LNCaP clone FGC (cell line): ENCODE data around the gene CCDC83.
"Not testable (repeated sequence)": the region's sequence is repeated elsewhere in the genome, so short reads cannot be mapped to it uniquely, and the experiment has no call there.

ENCODE experiments used
- DNase-seq: peaks from one replicate; pipeline ENCODE4 v3.0.0-alpha.2; 2011; ENCODE audit warnings: low read depth
- H3K4me3 ChIP-seq: 2 replicates; pipeline ENCODE4 v1.5.1; 2011; ENCODE audit warnings: mild to moderate bottlenecking, low read depth, low read length, control low read depth
- CTCF ChIP-seq: IDR thresholded peaks from 2 replicates; pipeline ENCODE4 v1.5.1; 2012; ENCODE audit warnings: mild to moderate bottlenecking; ENCODE audit not compliant: control insufficient read depth, insufficient read depth; ENCODE audit errors: extremely low read depth

CCDC83 gene

GRCh38 chr11:85914425-85914824 is 59.2 kb downstream of the CCDC83 start:
- DNase-seq: no peak
- H3K4me3 ChIP-seq: no peak overlapping the region
- TF ChIP-seq CTCF: no peak

- no peak for DNase-seq
- no peak overlapping the region for H3K4me3 ChIP-seq
- TF ChIP-seq CTCF: no peak
Observed at GRCh38 chr11:85918910-85919794, 64.0 kb downstream of the CCDC83 start.

- no peak overlapping the region for H3K4me3 ChIP-seq
- TF ChIP-seq CTCF: no peak
- no peak for DNase-seq
Observed at GRCh38 chr11:85922367-85922766, 67.2 kb downstream of the CCDC83 start.

GRCh38 chr11:85923455-85923854 is 68.3 kb downstream of the CCDC83 start:
- no peak for TF ChIP-seq CTCF
- no peak overlapping the region for H3K4me3 ChIP-seq

GRCh38 chr11:85926653-85927214 is 71.6 kb downstream of the CCDC83 start:
- H3K4me3 ChIP-seq, DNase-seq: not testable (repeated sequence)

More at GRCh38 chr11:85923455-85923854, 68.3 kb downstream of the CCDC83 start:
- no peak for DNase-seq

- H3K4me3 ChIP-seq: no peak overlapping the region
- DNase-seq: no peak
- no peak for TF ChIP-seq CTCF
Observed at GRCh38 chr11:85930879-85931366, 75.7 kb downstream of the CCDC83 start.

- no peak overlapping the region for H3K4me3 ChIP-seq
- TF ChIP-seq CTCF: no peak
- DNase-seq: no peak
Observed at GRCh38 chr11:85934596-85935169, 79.5 kb downstream of the CCDC83 start.
